Neural cell (in vitro differentiated cells): Measurements from ENCODE around the gene SCNN1A. TPM values are rescaled to one million over a fixed set of nuclear protein-coding genes. Genes with fewer than 3 reads are reported as not detected.

Source experiments
- H2AFZ ChIP-seq: fragments of 200-600, 300-800 bp; sonication (generic), shearing (Covaris generic); 2 replicates; pipeline ENCODE4 v1.6.0; 2014; ENCODE audit warnings: low read depth, mild to moderate bottlenecking, antibody characterized with exemption, low read length, moderate library complexity
- H3F3A ChIP-seq: fragments of 200-600 bp; shearing (Covaris generic); 2 replicates; pipeline ENCODE4 v1.6.1; 2016; ENCODE audit warnings: mild to moderate bottlenecking, moderate library complexity, mixed read lengths, antibody characterized with exemption, low read length; ENCODE audit not compliant: insufficient read depth, poor library complexity, severe bottlenecking
- H3K27ac ChIP-seq: fragments of 200-600, 300-800 bp; sonication (generic), shearing (Covaris generic); 2 replicates; pipeline ENCODE4 v1.5.1; 2014; ENCODE audit warnings: mild to moderate bottlenecking, low read length, moderate library complexity
- H3K27me3 ChIP-seq: fragments of 300-800, 200-600 bp; sonication (generic), shearing (Covaris generic); 2 replicates; pipeline ENCODE4 v1.6.0; 2014; ENCODE audit warnings: mild to moderate bottlenecking, low read depth, low read length, moderate library complexity; ENCODE audit not compliant: insufficient read depth
- H3K36me3 ChIP-seq: fragments of 300-800, 200-600 bp; sonication (generic), shearing (Covaris generic); 2 replicates; pipeline ENCODE4 v1.5.1; 2014; ENCODE audit warnings: mild to moderate bottlenecking, antibody characterized with exemption, low read length, moderate library complexity; ENCODE audit not compliant: insufficient read depth
- H3K4me2 ChIP-seq: fragments of 300-800, 200-600 bp; sonication (generic), shearing (Covaris generic); 2 replicates; pipeline ENCODE4 v1.6.0; 2014; ENCODE audit warnings: mild to moderate bottlenecking, low read length
- H3K4me3 ChIP-seq: fragments of 300-800, 200-600 bp; sonication (generic), shearing (Covaris generic); 2 replicates; pipeline ENCODE4 v1.5.1; 2014; ENCODE audit warnings: mild to moderate bottlenecking, low read length, moderate library complexity
- H3K79me2 ChIP-seq: fragments of 200-600 bp; shearing (Covaris generic); replicated peaks from 2 replicates; pipeline ENCODE4 v1.6.0; 2014; ENCODE audit warnings: mild to moderate bottlenecking, low read length, moderate library complexity; ENCODE audit not compliant: insufficient read depth
- H3K9ac ChIP-seq: fragments of 300-800, 200-600 bp; sonication (generic), shearing (Covaris generic); 2 replicates; pipeline ENCODE4 v1.6.1; 2016; ENCODE audit warnings: mild to moderate bottlenecking, low read length, mixed read lengths
- H3K9me2 ChIP-seq: fragments of 200-600 bp; shearing (Covaris generic); 2 replicates; pipeline ENCODE4 v1.6.1; 2016; ENCODE audit warnings: mild to moderate bottlenecking, low read length, mixed read lengths; ENCODE audit not compliant: insufficient read depth
- H3K9me3 ChIP-seq: fragments of 200-600, 300-800 bp; sonication (generic), shearing (Covaris generic); 2 replicates; pipeline ENCODE4 v1.6.1; 2016; ENCODE audit warnings: mild to moderate bottlenecking, mixed run types, low read length, moderate library complexity, mixed read lengths
- H4K20me1 ChIP-seq: fragments of 200-600 bp; shearing (Covaris generic); 2 replicates; pipeline ENCODE4 v1.6.1; 2016; ENCODE audit warnings: mild to moderate bottlenecking, mixed run types; ENCODE audit not compliant: insufficient read depth
- CTCF ChIP-seq: fragments of 450-650 bp; IDR thresholded peaks from 2 replicates; pipeline ENCODE4 v1.5.1; 2014; ENCODE audit warnings: antibody characterized with exemption, mild to moderate bottlenecking, moderate library complexity; ENCODE audit not compliant: poor library complexity, severe bottlenecking
- EP300 ChIP-seq: fragments of 450-650 bp; conservative IDR thresholded peaks from 2 replicates; pipeline ENCODE4 v1.6.1; 2014; ENCODE audit warnings: antibody characterized with exemption, mild to moderate bottlenecking, moderate library complexity; ENCODE audit not compliant: poor library complexity, severe bottlenecking
- EZH2 ChIP-seq: fragments of 200-600, 300-800 bp; shearing (Covaris generic), sonication (generic); IDR thresholded peaks from 2 replicates; pipeline ENCODE4 v1.6.1; 2014; ENCODE audit warnings: antibody characterized with exemption, low read length, borderline replicate concordance, mild to moderate bottlenecking; ENCODE audit not compliant: insufficient read depth, poor library complexity, severe bottlenecking
- MXI1 ChIP-seq: fragments of 450-650 bp; conservative IDR thresholded peaks from 2 replicates; pipeline ENCODE4 v1.6.1; 2014; ENCODE audit warnings: antibody characterized with exemption, mild to moderate bottlenecking; ENCODE audit not compliant: poor library complexity, severe bottlenecking
- POLR2AphosphoS5 ChIP-seq: IDR thresholded peaks from 2 replicates; pipeline ENCODE4 v1.6.1; 2012
- RAD21 ChIP-seq: fragments of 450-650 bp; conservative IDR thresholded peaks from 2 replicates; pipeline ENCODE4 v1.6.1; 2014; ENCODE audit warnings: antibody characterized with exemption, mild to moderate bottlenecking, moderate library complexity
- REST ChIP-seq: IDR thresholded peaks from 2 replicates; pipeline ENCODE4 v1.6.1; 2012; ENCODE audit warnings: borderline replicate concordance
- SMC3 ChIP-seq: fragments of 450-650 bp; conservative IDR thresholded peaks from 2 replicates; pipeline ENCODE4 v1.6.1; 2014; ENCODE audit warnings: antibody characterized with exemption, mild to moderate bottlenecking, moderate library complexity; ENCODE audit not compliant: poor library complexity
- TAF1 ChIP-seq: IDR thresholded peaks from 2 replicates; pipeline ENCODE4 v1.6.1; 2012; ENCODE audit warnings: low read depth
- polyA plus RNA-seq: library from polyadenylated mRNA; depleted of rRNA; stranded (reverse); fragments of >200 nt; gene quantifications from 2 replicates; pipeline ENCODE4 v1.2.3, GENCODE V29; 2014

SCNN1A gene
- polyA plus RNA-seq, 1 donor from 2014 or later: not detected

- no peak overlapping the region for H3K4me3 ChIP-seq
- H3K27me3 ChIP-seq: no peaks in the 10 kb centered on the region
- no peak overlapping the region for H2AFZ ChIP-seq
- no peaks in the 10 kb centered on the region for H3K36me3 ChIP-seq
- no peaks in the 10 kb centered on the region for H4K20me1 ChIP-seq
- no peaks in the 10 kb centered on the region for H3K79me2 ChIP-seq
- H3F3A ChIP-seq: no peaks in the 10 kb centered on the region
- H3K9ac ChIP-seq: no peak overlapping the region
- no peak overlapping the region for H3K4me2 ChIP-seq
- H3K9me3 ChIP-seq: no peaks in the 10 kb centered on the region
- no peaks in the 10 kb centered on the region for H3K9me2 ChIP-seq
- no peak overlapping the region for H3K27ac ChIP-seq
- TF ChIP-seq RAD21 (no peak), SMC3 (no peak), MXI1 (no peak), REST (no peak), EP300 (no peak), POLR2AphosphoS5 (no peak), EZH2 (no peak), CTCF (no peak), TAF1 (no peak)
Measured at GRCh38 chr12:6376870-6377666, 1.7 kb upstream of the SCNN1A start.

- Histone ChIP-seq H3K4me3 (no peak overlapping the region), H3K27me3 (no peaks in the 10 kb centered on the region), H3K9me2 (no peaks in the 10 kb centered on the region), H3F3A (no peaks in the 10 kb centered on the region), H3K79me2 (no peaks in the 10 kb centered on the region), H3K27ac (no peak overlapping the region), H2AFZ (no peak overlapping the region), H3K9ac (no peak overlapping the region), H3K9me3 (no peaks in the 10 kb centered on the region), H4K20me1 (no peaks in the 10 kb centered on the region), H3K4me2 (no peak overlapping the region), H3K36me3 (no peaks in the 10 kb centered on the region)
- TF ChIP-seq REST: no peak
- no peak for TF ChIP-seq EP300
- no peak for TF ChIP-seq EZH2
- TF ChIP-seq SMC3: no peak
- no peak for TF ChIP-seq CTCF
- TF ChIP-seq POLR2AphosphoS5: no peak
- no peak for TF ChIP-seq MXI1
- no peak for TF ChIP-seq RAD21
- no peak for TF ChIP-seq TAF1
Measured at GRCh38 chr12:6376079-6376869, 911 bp upstream of the SCNN1A start.
